ENCODE measurements around the gene GTF3C5.
"Not testable (repeated sequence)": the region's sequence is repeated elsewhere in the genome, so short reads cannot be mapped to it uniquely, and the experiment has no call there.

Gene GTF3C5

GRCh38 chr9:133026426-133026825 lies 4.4 kb upstream of the GTF3C5 start:
- FAIRE-seq (no peak), DNase-seq (ENCODE audit: insufficient read length, low spot score) (no peak)

- DNase-seq (ENCODE audit: insufficient read length, low spot score) (no peak), FAIRE-seq (no peak)
These were observed 3.7 kb upstream of the GTF3C5 start for GRCh38 chr9:133027134-133027533.

- DNase-seq (ENCODE audit: insufficient read length, low spot score) = no peak
- FAIRE-seq = no peak
These were observed 2.6 kb upstream of the GTF3C5 start for GRCh38 chr9:133028221-133028620.

GRCh38 chr9:133029994-133030316 lies 842 bp upstream of the GTF3C5 start:
- no peak for FAIRE-seq
- no peak for DNase-seq (ENCODE audit: insufficient read length, low spot score)

- DNase-seq (ENCODE audit: insufficient read length, low spot score) (no peak), FAIRE-seq (no peak)
These were observed 279 bp downstream of the GTF3C5 start for GRCh38 chr9:133031130-133031422.

- no peak for DNase-seq (ENCODE audit: insufficient read length, low spot score)
- FAIRE-seq = no peak
These were observed 707 bp downstream of the GTF3C5 start for GRCh38 chr9:133031496-133031911.

GRCh38 chr9:133032171-133032570 lies 1.4 kb downstream of the GTF3C5 start:
- no peak for FAIRE-seq
- no peak for DNase-seq (ENCODE audit: insufficient read length, low spot score)

GRCh38 chr9:133035669-133036068 lies 4.9 kb downstream of the GTF3C5 start:
- no peak for FAIRE-seq

GRCh38 chr9:133037775-133038515 lies 7.1 kb downstream of the GTF3C5 start:
- DNase-seq (ENCODE audit: insufficient read length, low spot score) (no peak), FAIRE-seq (no peak)

More at GRCh38 chr9:133035669-133036068, 4.9 kb downstream of the GTF3C5 start:
- DNase-seq (ENCODE audit: insufficient read length, low spot score) = no peak

- DNase-seq (ENCODE audit: insufficient read length, low spot score); FAIRE-seq: not testable (repeated sequence)
These were observed 10.2 kb downstream of the GTF3C5 start for GRCh38 chr9:133040892-133041479.

GRCh38 chr9:133041958-133042357 lies 11.2 kb downstream of the GTF3C5 start:
- FAIRE-seq = no peak
- DNase-seq (ENCODE audit: insufficient read length, low spot score) = no peak

- FAIRE-seq (no peak), DNase-seq (ENCODE audit: insufficient read length, low spot score) (no peak)
These were observed 11.9 kb downstream of the GTF3C5 start for GRCh38 chr9:133042676-133043075.

- no peak for FAIRE-seq
- no peak for DNase-seq (ENCODE audit: insufficient read length, low spot score)
These were observed 12.7 kb downstream of the GTF3C5 start for GRCh38 chr9:133043449-133044035.

- DNase-seq (ENCODE audit: insufficient read length, low spot score) = no peak
- FAIRE-seq = no peak
These were observed 13.3 kb downstream of the GTF3C5 start for GRCh38 chr9:133044125-133044524.

GRCh38 chr9:133044661-133045060 lies 13.9 kb downstream of the GTF3C5 start:
- DNase-seq (ENCODE audit: insufficient read length, low spot score) (no peak), FAIRE-seq (no peak)

- FAIRE-seq = no peak
- no peak for DNase-seq (ENCODE audit: insufficient read length, low spot score)
These were observed 14.3 kb downstream of the GTF3C5 start for GRCh38 chr9:133045132-133045531.

GRCh38 chr9:133046196-133046899 lies 15.6 kb downstream of the GTF3C5 start:
- no peak for DNase-seq (ENCODE audit: insufficient read length, low spot score)

GRCh38 chr9:133046900-133047295 lies 16.1 kb downstream of the GTF3C5 start:
- no peak for DNase-seq (ENCODE audit: insufficient read length, low spot score)
- FAIRE-seq = no peak

More at GRCh38 chr9:133046196-133046899, 15.6 kb downstream of the GTF3C5 start:
- no peak for FAIRE-seq

- DNase-seq (ENCODE audit: insufficient read length, low spot score) = no peak
- no peak for FAIRE-seq
These were observed 17.8 kb downstream of the GTF3C5 start for GRCh38 chr9:133048595-133048994.

- FAIRE-seq = no peak
These were observed 18.2 kb downstream of the GTF3C5 start for GRCh38 chr9:133049043-133049442.

GRCh38 chr9:133050142-133050541 lies 19.3 kb downstream of the GTF3C5 start:
- no peak for DNase-seq (ENCODE audit: insufficient read length, low spot score)
- no peak for FAIRE-seq

More at GRCh38 chr9:133049043-133049442, 18.2 kb downstream of the GTF3C5 start:
- no peak for DNase-seq (ENCODE audit: insufficient read length, low spot score)

GRCh38 chr9:133050781-133051180 lies 20.0 kb downstream of the GTF3C5 start:
- FAIRE-seq (no peak), DNase-seq (ENCODE audit: insufficient read length, low spot score) (no peak)

All from GM19239 (cell line).